Measurements from ENCODE around the gene GPR183.

DNA sequence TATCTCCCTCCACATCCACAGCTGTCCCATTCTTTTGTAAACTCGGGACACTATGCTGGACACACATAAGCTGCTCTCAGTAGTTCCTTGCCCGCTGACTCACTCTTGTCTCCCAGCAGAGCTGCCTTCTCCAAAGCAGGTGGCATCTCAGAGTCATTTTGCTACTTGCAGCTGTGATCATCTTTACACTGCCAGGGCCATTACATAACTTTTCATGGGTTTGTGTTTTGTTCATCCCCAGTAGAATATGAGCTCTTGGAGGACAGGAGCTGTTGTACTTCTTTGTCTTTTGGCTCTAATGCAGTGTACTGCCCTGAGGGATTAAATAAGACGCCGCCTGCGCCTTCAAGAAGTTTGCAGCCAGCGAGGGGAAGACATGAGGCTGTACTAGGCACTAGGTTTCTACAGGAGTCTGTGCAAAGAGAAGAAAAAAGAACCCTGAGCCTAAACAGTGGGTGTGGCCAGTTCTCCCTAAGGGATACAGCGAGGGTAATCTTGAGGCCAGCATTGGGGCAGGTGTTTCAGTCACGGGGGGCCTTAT is 40.8 kb upstream of the GPR183 start:
- TF ChIP-seq POLR2A (IDR thresholded peaks at IDR 0.05; ENCODE audit: low read length) (no peak), GATA1 (IDR thresholded peaks at IDR 0.05; ENCODE audit: low read depth, low read length) (no peak)
